Stimulated activated naive CD8-positive, alpha-beta T cell treated with anti-CD3 and anti-CD28 coated beads, Interleukin-15, amount 100 ng/mL, for 72 hours (primary cell): ENCODE measurements around the gene SYNGAP1.
A peak's percentile ranks its signal among the peaks of the same experiment; 100 is the strongest.
"Not testable (repeated sequence)": the region's sequence is repeated elsewhere in the genome, so short reads cannot be mapped to it uniquely, and the experiment has no call there.

Experiments used
- ATAC-seq: fragments of 150-1000 bp; cut with Tn5 transposase; 2 replicates; pipeline ENCODE4 v1.10.0; 2021; ENCODE audit warnings: mild to moderate bottlenecking, moderate library complexity
- DNase-seq, 2 donors: peaks; one replicate each; pipeline ENCODE4 v3.0.0; 2021 to 2022
- H3K27ac Mint-ChIP-seq, 2 donors: one replicate each; pipeline ENCODE4 v1.8.0; 2022; ENCODE audit warnings: mild to moderate bottlenecking in 2 of 2, mixed read lengths in 2 of 2, moderate library complexity in 2 of 2
- H3K27me3 Mint-ChIP-seq: one replicate; pipeline ENCODE4 v1.8.0; 2022; ENCODE audit warnings: mixed read lengths
- H3K4me1 Mint-ChIP-seq: one replicate; pipeline ENCODE4 v1.8.0; 2022; ENCODE audit warnings: mild to moderate bottlenecking, mixed read lengths
- H3K4me3 Mint-ChIP-seq, 2 donors: one replicate each; pipeline ENCODE4 v1.8.0; 2022; ENCODE audit warnings: mild to moderate bottlenecking in 2 of 2, mixed read lengths in 2 of 2, moderate library complexity in 1 of 2
- H3K9me3 Mint-ChIP-seq, 2 donors: one replicate each; pipeline ENCODE4 v1.8.0; 2022; ENCODE audit warnings: mixed read lengths in 2 of 2

Gene SYNGAP1

GRCh38 chr6:33454009-33454946 lies 34.4 kb downstream of the SYNGAP1 start, which contains the start of gene ZBTB9:
Gene ZBTB9 (plus strand): TSS chr6:33454576. CDS start chr6:33455101, 525 bp downstream.
- peaks cover 54% of the 10 kb centered on the region for H3K4me1 Mint-ChIP-seq
- H3K9me3 Mint-ChIP-seq = no peaks in the 10 kb centered on the region
- peak within 1 kb of the TSS; percentile 93 to 95 for H3K27ac Mint-ChIP-seq
- ATAC-seq (peak; percentile 99), DNase-seq (peak; percentile 92 to 96)
- H3K27me3 Mint-ChIP-seq = no peaks in the 10 kb centered on the region
- H3K4me3 Mint-ChIP-seq = peak within 1 kb of the TSS; percentile 93 to 97

GRCh38 chr6:33455051-33455450 lies 35.2 kb downstream of the SYNGAP1 start:
- Mint-ChIP-seq H3K27ac (peak overlapping the region; percentile 34 to 95), H3K4me1 (peaks cover 54% of the 10 kb centered on the region), H3K27me3 (no peaks in the 10 kb centered on the region), H3K9me3 (no peaks in the 10 kb centered on the region), H3K4me3 (peak overlapping the region; percentile 93 to 97)
- ATAC-seq (no peak), DNase-seq (no peak)

GRCh38 chr6:33456156-33456555 lies 36.3 kb downstream of the SYNGAP1 start:
- ATAC-seq (no peak), DNase-seq (no peak)
- peak overlapping the region; percentile 7 to 85 for H3K27ac Mint-ChIP-seq
- H3K4me1 Mint-ChIP-seq = peaks cover 47% of the 10 kb centered on the region
- peak overlapping the region in 1 of 2 donors; percentile 93 for H3K4me3 Mint-ChIP-seq
- H3K9me3 Mint-ChIP-seq = no peaks in the 10 kb centered on the region
- no peaks in the 10 kb centered on the region for H3K27me3 Mint-ChIP-seq

- no peak for ATAC-seq
- H3K9me3 Mint-ChIP-seq = no peaks in the 10 kb centered on the region
- H3K27me3 Mint-ChIP-seq = no peaks in the 10 kb centered on the region
- peaks cover 28% of the 10 kb centered on the region for H3K4me1 Mint-ChIP-seq
- no peak overlapping the region for H3K27ac Mint-ChIP-seq
- H3K4me3 Mint-ChIP-seq = no peak overlapping the region
- DNase-seq = no peak
These were observed 38.8 kb downstream of the SYNGAP1 start for GRCh38 chr6:33458676-33459075.

- Mint-ChIP-seq H3K27me3 (no peaks in the 10 kb centered on the region), H3K27ac (no peak overlapping the region), H3K4me1 (peaks cover 24% of the 10 kb centered on the region), H3K4me3 (no peak overlapping the region), H3K9me3 (no peaks in the 10 kb centered on the region)
- no peak for DNase-seq
- ATAC-seq = no peak
These were observed 39.4 kb downstream of the SYNGAP1 start for GRCh38 chr6:33459226-33459625.

- no peak overlapping the region for H3K27ac Mint-ChIP-seq
- no peak for ATAC-seq
- no peaks in the 10 kb centered on the region for H3K9me3 Mint-ChIP-seq
- H3K4me1 Mint-ChIP-seq = no peaks in the 10 kb centered on the region
- H3K27me3 Mint-ChIP-seq = no peaks in the 10 kb centered on the region
- no peak for DNase-seq
- no peak overlapping the region for H3K4me3 Mint-ChIP-seq
These were observed 46.3 kb downstream of the SYNGAP1 start for GRCh38 chr6:33466075-33466735.

- H3K4me1 Mint-ChIP-seq = no peaks in the 10 kb centered on the region
These were observed 47.2 kb downstream of the SYNGAP1 start for GRCh38 chr6:33467091-33467490.

GRCh38 chr6:33469661-33470060 lies 49.8 kb downstream of the SYNGAP1 start:
- Mint-ChIP-seq H3K4me3 (no peak overlapping the region), H3K27me3 (no peaks in the 10 kb centered on the region), H3K9me3 (no peaks in the 10 kb centered on the region), H3K4me1 (no peaks in the 10 kb centered on the region), H3K27ac (no peak overlapping the region)
- DNase-seq = no peak
- no peak for ATAC-seq

More at GRCh38 chr6:33467091-33467490, 47.2 kb downstream of the SYNGAP1 start:
- no peak for ATAC-seq
- DNase-seq = no peak
- no peaks in the 10 kb centered on the region for H3K27me3 Mint-ChIP-seq
- H3K27ac Mint-ChIP-seq = no peak overlapping the region
- H3K4me3 Mint-ChIP-seq = no peak overlapping the region
- no peaks in the 10 kb centered on the region for H3K9me3 Mint-ChIP-seq

- Mint-ChIP-seq H3K27ac (no peak overlapping the region), H3K4me3 (no peak overlapping the region), H3K27me3 (no peaks in the 10 kb centered on the region), H3K9me3 (no peaks in the 10 kb centered on the region), H3K4me1 (no peaks in the 10 kb centered on the region)
- DNase-seq = no peak
- no peak for ATAC-seq
These were observed 58.0 kb downstream of the SYNGAP1 start for GRCh38 chr6:33477864-33478263.

GRCh38 chr6:33481192-33481591 lies 61.3 kb downstream of the SYNGAP1 start:
- Mint-ChIP-seq H3K4me1 (no peaks in the 10 kb centered on the region), H3K9me3 (no peaks in the 10 kb centered on the region), H3K27me3 (no peaks in the 10 kb centered on the region), H3K27ac (no peak overlapping the region), H3K4me3 (no peak overlapping the region)
- DNase-seq (no peak), ATAC-seq (no peak)

- not testable (repeated sequence) for H3K4me3 Mint-ChIP-seq
These were observed 62.8 kb downstream of the SYNGAP1 start for GRCh38 chr6:33482620-33483019.

GRCh38 chr6:33483678-33484077 lies 63.8 kb downstream of the SYNGAP1 start:
- Mint-ChIP-seq H3K9me3 (no peaks in the 10 kb centered on the region), H3K27me3 (no peaks in the 10 kb centered on the region)

More at GRCh38 chr6:33482620-33483019, 62.8 kb downstream of the SYNGAP1 start:
- H3K4me1 Mint-ChIP-seq, H3K9me3 Mint-ChIP-seq, DNase-seq, ATAC-seq, H3K27me3 Mint-ChIP-seq: not testable (repeated sequence)
- H3K27ac Mint-ChIP-seq = peak overlapping the region in 1 of 2 donors; percentile 38

GRCh38 chr6:33484673-33485262 lies 64.9 kb downstream of the SYNGAP1 start:
- DNase-seq, H3K27me3 Mint-ChIP-seq, ATAC-seq, H3K4me1 Mint-ChIP-seq, H3K27ac Mint-ChIP-seq, H3K4me3 Mint-ChIP-seq, H3K9me3 Mint-ChIP-seq: not testable (repeated sequence)

More at GRCh38 chr6:33483678-33484077, 63.8 kb downstream of the SYNGAP1 start:
- no peak overlapping the region for H3K4me3 Mint-ChIP-seq
- peak overlapping the region in 1 of 2 donors; percentile 19 for H3K27ac Mint-ChIP-seq
- ATAC-seq (no peak), DNase-seq (no peak)
- H3K4me1 Mint-ChIP-seq = no peaks in the 10 kb centered on the region

GRCh38 chr6:33485680-33486079 lies 65.8 kb downstream of the SYNGAP1 start:
- H3K4me3 Mint-ChIP-seq, H3K27me3 Mint-ChIP-seq, DNase-seq, H3K27ac Mint-ChIP-seq, H3K9me3 Mint-ChIP-seq, ATAC-seq, H3K4me1 Mint-ChIP-seq: not testable (repeated sequence)

- ATAC-seq (no peak), DNase-seq (no peak)
- Mint-ChIP-seq H3K4me1 (no peaks in the 10 kb centered on the region), H3K9me3 (no peaks in the 10 kb centered on the region), H3K27me3 (no peaks in the 10 kb centered on the region), H3K4me3 (no peak overlapping the region), H3K27ac (no peak overlapping the region)
These were observed 68.5 kb downstream of the SYNGAP1 start for GRCh38 chr6:33488339-33488738.
